ENCODE results near the gene S100A6.
A peak's percentile ranks its signal among the peaks of the same experiment; 100 is the strongest.
"Not testable (repeated sequence)": the region's sequence is repeated elsewhere in the genome, so short reads cannot be mapped to it uniquely, and the experiment has no call there.

Gene S100A6

GRCh38 chr1:153535242-153536011 is at the start of gene S100A6:
S100A6 (minus strand) TSS chr1:153535991; CDS start chr1:153535339, 652 bp downstream.
- DNase-seq = no peak

DNA sequence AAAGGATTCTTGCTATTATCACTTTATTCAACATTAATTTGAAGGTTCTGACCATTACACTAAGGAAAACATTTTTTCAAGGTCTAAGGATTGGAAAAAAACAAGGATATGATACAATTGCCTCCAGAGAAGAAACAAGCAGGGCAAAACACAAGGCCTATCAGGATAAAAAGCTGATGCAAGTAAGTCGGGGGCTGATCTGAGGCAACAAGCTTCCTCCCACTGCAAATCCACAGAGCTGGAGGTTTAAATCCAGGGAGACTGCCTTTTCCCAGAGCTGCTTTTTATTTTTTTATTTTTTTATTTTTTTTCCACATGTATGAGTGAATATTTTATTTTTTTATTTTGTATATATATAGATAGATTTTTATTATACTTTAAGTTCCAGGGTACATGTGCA is 49.2 kb upstream of the S100A6 start:
- no peak for DNase-seq

DNA sequence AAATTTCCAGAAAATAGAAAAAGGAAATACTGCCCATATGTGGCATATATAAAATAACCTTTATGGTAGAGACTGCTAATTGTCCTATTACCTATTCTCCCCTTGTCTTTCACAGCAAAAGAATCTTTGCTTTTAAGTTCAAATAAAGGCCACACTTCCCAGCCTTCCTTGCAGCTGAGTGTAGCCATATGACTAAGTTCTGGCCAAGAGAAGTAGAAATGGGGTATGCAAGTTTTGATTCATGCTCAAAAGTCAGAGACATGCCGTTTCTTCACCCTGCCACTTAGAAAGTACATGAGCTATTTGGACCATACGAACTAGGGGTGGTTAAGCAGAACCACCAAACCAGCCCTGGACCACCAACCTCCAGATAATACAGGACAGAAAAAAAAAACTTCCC is 48.2 kb upstream of the S100A6 start:
- DNase-seq = no peak

- DNase-seq = not testable (repeated sequence)
These were observed 47.7 kb upstream of the S100A6 start for GRCh38 chr1:153583514-153583913.

- not testable (repeated sequence) for DNase-seq
These were observed 47.0 kb upstream of the S100A6 start for GRCh38 chr1:153582836-153583235.

DNA sequence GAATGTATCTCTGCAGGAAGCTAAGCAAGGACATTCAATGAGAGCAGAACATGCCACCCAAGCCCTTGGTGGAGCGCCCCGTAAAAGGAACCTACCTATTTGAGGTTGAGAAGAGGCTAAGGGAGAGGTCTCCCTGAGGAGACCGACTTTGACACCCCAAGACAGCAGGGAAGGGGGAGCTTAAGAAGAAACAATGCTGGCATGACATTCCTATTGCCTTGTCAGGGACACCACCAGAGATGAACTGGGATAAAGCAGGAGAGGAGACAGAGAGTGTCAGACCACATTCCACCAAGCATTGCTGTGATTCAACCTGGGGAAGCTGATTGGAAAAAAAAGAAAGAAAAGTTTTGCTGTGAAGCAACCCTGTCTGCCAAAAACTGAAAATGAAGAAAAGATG is 43.1 kb upstream of the S100A6 start:
- DNase-seq = no peak

DNA sequence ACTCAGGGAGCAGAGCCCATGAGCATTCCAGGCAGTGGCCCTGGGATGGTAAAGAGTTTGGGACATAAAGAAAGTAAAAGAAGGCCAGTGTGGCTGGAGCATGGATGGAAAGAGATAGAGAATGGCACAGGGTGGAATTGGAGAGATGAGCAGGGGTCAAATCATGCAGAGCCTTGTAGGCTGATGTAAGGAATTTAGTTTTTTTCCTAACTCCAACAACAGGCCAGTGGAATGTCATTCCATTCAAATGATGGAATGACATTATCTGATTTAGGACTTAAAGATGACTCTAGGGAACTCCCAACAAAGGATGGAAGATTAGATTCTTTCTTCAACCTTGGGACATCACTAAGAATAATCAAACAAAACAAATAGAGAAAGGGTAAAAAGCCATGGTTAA is 42.7 kb upstream of the S100A6 start:
- no peak for DNase-seq

DNA sequence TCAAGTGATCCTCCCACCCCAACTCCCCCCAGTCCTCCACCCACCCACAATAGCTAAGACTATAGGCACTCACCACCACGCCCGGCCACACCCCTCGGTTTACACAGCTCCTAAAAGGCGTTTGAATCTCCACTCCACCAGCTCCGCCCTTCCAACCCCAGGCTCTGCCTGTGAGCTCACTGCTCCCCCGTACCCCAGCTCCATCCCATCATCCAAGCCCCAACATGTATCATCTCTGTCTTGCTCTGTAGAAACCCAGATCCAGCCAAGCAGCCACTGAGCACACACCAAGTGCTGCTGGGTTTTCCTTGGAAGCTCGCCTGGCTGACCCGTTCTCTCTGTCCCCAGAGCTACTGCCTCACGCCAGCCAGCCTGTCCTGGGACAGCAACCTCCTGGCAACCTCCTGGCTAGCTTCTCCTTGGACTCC is 41.8 kb upstream of the S100A6 start:
- no peak for DNase-seq

- DNase-seq = no peak
These were observed 41.3 kb upstream of the S100A6 start for GRCh38 chr1:153577138-153577537.

GRCh38 chr1:153575497-153575896 is 39.7 kb upstream of the S100A6 start:
- DNase-seq = not testable (repeated sequence)

GRCh38 chr1:153575081-153575491 is 39.3 kb upstream of the S100A6 start:
- DNase-seq = not testable (repeated sequence)

DNA sequence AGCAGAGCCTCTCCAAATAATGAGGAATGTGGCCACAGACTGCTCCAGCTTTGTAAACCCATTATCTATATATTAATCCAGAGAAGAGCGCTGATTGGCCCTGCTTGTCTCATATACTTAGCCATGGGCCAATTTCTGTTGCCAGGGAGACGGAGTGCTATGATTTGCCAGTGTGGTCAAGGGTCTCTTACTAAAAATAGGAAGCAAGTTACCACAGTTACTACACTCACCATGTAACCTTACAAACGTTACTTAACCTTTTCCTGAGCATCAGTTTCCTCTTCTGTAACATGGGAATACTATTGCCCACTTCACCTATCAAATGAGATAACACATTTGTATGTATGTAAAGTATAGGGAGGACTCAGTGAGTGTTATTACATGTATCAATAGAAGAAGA is 37.6 kb upstream of the S100A6 start:
- DNase-seq = no peak

GRCh38 chr1:153572569-153573015 is 36.8 kb upstream of the S100A6 start:
- DNase-seq = peak; percentile 73 to 82

DNA sequence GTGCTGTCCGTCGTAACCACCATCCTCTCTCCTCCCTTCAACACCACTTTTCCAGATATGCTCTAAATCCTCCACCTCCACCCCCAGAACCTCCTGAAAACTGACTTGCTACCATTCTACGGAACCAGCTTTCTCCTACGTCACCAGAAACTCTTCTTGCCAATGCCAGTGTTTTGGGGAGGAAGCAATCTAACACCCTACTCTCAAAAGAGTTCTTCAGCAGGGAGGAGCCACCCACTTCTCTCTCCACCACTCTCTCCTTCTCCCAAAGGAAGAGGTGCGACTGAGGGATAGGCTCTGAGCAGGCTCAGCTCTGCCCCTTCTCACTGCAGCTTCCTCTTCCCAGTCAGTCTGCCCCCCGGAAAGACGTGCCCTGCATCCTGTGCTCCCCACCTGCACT is 35.9 kb upstream of the S100A6 start:
- no peak for DNase-seq

DNA sequence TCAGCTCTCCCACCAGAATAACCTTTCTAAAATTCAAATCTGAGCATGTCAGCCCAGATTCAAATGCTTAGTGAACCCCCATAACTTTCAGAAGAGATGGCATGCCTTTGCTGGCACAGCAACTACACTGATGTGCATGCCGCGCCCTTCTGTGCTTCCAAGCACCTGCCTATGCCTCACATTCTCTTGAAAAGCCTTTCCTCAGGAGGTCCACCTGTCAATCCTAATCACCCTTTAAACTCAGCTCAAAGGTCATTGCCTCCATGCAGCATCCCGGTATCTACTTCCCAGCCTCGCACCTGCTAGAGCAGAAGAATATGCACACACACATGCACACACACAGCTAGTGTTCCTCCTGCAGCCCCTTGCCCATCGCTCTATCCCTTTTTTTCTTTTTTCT is 35.1 kb upstream of the S100A6 start:
- DNase-seq = no peak

GRCh38 chr1:153569465-153569864 is 33.7 kb upstream of the S100A6 start:
- no peak for DNase-seq

- peak; percentile 70 to 73 for DNase-seq
These were observed 32.7 kb upstream of the S100A6 start for GRCh38 chr1:153568367-153569099.

DNA sequence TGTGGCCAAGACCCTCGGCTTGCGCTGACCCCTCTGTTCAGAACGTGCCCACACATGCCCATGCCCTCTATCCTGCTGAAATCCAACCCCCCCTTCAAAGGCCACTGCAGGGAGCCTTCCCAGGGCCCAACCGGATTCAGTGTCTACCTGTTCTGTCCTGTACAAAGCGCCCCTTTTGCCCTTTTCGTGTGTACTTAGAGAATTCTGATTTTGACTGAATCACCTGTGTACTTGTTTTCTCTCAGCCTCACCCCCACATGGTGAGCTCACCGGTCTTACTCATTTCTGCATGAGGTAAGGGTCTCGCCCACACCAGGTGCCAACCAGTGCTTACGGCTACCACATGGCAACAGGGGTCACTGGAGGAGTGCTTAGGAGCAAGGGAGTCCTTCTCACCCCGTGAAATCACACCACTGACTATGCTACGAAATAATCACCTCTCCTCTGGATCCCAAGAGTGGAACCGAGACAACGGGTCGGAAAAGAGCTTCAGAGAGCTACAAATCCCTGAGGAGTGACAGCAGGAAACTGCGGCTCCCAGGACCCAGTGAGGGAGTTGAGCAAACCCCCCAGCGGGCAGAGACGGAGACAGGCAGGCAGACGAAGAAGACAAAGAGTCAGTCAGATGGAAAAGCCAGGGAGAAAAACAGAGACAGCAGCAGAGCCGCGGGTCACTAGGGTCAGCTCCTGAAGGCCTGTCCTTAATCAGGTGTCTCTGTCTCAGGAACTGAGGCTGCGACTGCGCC is 32.0 kb upstream of the S100A6 start:
- no peak for DNase-seq

DNA sequence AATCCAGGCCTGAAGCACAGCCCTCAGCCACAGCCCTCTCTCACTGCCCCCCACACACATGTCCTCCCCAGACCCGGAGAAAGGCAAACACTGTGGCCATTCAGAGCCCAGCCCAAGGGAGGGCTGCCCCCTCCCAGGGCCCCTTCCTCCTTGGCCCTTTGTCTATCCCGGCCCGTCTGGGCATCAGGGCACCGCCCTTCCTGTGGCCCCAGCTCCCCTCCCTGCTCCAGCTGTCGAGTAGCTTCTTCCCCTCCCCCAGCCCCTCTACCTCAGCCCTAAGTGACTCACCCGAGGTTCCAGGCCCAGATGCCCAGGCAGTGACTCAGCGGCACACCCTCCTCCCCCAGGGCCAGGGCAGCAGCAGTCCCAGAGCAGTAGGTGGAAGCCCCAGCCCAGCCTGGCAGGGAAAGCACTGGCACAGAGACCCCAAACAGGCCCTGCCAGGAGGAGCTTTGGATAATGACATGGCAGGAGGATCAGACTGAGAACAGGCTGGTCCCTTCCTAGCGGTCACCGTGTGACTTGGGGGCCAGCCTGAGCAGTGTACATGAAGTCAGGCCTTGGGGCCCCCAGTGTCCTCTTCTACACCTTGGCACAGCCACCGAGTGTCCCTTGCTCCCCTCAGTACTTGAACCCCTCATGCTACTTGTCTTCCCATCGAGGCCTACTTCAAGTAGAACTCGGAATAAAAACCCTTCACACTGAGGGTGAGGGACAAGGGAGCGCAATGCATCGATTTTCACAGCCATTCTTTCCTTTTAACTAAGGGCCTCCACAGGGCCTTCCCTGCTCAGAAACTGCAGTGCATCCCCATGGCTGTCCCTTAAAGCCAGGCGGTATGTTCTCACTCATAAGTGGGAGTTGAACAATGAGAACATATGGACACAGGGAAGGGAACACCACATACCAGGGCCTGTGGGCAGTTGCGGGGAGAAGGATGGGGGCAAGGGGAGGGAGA is 30.9 kb upstream of the S100A6 start:
- DNase-seq = no peak

DNA sequence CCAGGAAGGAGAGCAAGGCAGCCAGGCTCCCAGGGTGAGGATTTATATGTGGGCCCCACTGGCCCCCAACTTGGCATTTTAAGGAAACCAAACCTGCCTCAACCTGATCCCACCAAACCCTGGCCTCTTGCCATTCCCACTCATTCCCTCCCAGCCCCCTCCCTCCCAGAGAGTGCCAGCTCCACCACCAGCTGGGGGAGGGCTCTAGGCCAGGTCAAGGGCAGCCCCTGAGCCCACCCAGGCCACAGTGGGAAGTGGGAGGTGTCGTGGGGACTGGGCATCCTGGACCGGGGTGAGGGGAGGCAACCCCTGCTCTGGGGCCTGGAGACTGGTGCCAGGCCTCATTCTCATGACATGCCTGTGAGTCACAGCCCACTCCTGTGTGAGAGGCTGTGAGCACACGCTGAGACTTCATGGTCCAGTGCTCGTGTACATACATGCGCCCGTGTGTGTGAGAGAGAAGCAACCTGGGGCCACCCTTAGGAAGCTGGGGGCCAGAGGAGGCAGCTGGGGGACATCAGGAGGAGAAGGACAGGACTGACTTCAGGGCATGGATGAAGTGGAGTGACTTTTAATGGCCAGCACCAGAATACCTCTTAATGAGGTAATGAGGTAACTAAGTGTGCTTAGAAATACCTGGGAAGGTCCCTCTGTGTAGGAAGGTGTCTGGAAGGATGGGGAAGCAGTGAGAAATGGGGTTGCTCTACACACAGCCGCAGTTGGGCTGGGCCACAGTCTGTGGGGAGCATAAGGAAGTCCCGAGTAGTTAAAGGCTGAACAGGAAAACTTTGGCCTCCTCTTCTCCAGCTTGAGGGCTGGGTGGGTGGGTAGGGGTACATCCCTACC is 30.0 kb upstream of the S100A6 start, which contains the start of gene S100A2:
Gene S100A2 (minus strand): TSS at position 316 of the 846 bp plus-strand sequence. CDS start 1,967 bp downstream, outside the sequence.
- DNase-seq = no peak

DNA sequence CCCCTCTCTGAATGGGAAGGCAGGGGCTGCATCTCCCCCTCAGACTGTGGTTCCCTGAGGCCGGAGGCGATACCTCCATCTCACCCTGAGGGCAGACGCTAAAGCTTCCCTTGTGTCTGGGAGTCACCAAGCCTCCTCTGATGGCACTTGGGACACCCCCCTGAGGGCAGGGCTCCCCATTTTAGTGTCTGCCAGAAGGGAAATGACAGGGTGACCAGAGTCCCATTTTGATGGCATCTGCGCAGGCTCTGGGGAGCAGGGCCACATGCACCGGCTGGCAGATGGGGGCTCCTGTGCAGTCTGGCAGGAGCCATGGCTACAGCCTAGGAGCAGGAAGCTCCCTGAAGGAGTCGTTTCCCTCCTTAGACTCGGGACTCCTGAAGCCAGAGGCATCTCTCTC is 28.2 kb upstream of the S100A6 start:
- DNase-seq = no peak
